ENCODE results near the gene GPBP1.
"Not testable (repeated sequence)": the region's sequence is repeated elsewhere in the genome, so short reads cannot be mapped to it uniquely, and the experiment has no call there.

The GPBP1 gene, protein sequence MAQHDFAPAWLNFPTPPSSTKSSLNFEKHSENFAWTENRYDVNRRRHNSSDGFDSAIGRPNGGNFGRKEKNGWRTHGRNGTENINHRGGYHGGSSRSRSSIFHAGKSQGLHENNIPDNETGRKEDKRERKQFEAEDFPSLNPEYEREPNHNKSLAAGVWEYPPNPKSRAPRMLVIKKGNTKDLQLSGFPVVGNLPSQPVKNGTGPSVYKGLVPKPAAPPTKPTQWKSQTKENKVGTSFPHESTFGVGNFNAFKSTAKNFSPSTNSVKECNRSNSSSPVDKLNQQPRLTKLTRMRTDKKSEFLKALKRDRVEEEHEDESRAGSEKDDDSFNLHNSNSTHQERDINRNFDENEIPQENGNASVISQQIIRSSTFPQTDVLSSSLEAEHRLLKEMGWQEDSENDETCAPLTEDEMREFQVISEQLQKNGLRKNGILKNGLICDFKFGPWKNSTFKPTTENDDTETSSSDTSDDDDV

DNA sequence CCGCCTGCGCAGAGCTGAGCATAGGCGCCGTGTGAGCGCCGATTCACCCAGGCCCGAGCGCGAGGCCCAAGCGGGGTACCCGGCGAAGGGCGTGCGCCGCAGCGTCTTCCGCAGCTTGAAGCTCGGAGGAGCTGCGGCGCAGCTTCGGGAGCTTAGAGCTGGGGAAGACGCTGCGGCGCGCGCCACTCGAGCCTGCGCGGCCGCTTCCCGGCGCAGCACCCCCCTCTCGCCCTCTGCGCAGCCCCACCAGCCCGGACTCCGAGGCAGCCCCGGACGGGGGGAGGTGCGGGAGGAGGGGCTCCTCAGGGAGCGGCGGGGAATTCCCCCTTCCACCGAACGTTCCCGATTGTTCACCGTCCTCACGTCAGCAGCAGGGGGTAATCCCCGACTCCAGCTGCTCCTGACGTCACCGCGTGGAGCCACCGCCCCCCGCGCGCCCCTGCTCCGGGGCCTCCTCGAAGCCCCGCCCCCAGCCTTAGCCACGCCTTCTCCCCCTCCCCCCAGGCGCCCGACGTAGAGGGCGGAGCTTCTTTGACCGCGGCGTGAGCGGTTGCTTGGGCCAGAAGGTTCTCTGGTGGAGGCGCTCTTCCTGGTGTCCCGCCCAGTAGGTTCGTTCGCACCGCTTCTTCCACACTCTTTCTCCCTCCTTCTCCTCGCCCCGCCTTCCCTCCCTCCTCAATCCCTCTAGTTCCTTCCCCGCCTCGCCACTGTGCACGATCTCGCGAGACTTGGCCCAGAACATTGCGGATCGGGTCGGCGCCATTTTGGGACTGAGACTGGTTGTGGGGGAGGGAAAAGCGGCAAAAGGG, at the start of gene GPBP1:
Gene GPBP1, plus strand, starts transcription at position 741 of the 809 bp plus-strand sequence. CDS start 40,072 bp downstream, outside the sequence.
- peak; percentile 95 for DNase-seq

DNA sequence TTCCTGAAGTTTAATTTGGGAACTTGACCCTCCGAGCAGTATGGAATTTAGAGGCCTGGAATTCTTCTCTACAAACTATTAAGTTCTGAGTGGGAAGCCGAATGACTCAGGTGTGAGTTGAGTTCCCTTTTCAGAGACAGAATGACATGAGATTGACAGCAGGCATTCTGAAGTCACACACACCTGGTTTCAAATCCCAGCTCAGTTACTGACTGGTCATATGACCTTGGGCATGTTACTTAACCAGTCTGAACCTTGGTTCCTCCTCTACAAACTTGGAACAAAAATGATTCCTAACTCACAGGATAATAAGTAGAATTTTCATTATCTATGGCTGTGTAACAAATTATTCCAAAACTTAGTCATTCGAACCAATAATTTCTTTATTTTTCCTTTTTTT, 45.5 kb upstream of the GPBP1 start:
- no peak for DNase-seq

DNA sequence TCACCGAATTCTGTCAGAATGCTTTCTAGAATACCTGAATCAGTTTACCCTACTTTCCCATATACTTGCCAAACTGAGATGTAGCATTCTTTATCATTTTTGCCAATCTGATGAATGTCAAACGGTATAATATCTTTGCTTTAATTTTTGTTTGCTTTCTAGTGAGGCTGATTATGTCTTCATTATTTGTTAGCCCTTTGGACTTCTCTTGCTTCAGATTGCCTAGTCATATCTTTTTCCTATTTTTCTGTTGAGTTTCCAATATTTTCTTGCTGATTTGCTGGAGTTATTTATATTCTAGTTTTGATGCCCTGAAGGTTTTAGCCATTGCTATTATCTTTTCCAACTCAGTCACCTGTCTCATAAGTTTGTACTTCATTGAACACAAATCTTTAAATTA, 40.3 kb upstream of the GPBP1 start:
- no peak for DNase-seq

DNA sequence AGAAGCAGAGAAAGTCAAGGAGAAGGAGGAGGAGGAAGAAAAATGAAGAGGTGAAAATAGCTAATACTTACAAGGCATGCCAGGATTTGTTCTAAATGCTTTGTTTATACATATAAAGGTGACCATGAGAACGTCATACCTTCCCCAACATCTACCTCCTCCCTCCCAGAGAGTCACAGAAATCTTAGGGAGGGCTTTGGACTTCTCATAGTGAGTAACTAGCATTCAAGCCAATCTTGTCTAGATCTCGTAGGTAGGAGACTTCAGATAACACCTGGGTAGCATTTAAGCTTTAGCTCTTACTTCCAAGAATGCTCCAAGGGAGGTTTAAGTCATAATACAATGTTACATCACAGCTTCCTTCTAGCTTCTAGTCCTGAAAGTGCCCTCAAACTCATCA, 36.5 kb upstream of the GPBP1 start:
- no peak for DNase-seq

DNA sequence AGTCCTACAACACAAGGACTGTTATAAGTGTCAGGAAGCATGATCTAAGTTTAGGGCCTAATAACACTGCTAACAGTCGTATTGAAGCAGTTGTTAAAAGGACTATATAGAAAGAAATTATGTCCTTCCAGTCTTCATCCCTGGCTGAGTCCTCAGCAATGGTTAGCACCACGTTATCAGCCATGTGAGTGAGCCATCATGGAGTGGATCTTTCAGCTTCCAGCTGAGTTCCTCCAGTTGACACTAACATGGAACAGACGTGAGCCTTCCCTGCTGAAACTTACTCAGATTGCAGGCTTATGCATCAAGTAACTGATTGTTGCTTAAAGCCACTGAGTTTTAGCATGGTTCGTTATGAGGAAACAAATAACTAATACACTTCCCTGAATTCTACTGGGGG, 21.5 kb upstream of the GPBP1 start:
- no peak for DNase-seq

DNA sequence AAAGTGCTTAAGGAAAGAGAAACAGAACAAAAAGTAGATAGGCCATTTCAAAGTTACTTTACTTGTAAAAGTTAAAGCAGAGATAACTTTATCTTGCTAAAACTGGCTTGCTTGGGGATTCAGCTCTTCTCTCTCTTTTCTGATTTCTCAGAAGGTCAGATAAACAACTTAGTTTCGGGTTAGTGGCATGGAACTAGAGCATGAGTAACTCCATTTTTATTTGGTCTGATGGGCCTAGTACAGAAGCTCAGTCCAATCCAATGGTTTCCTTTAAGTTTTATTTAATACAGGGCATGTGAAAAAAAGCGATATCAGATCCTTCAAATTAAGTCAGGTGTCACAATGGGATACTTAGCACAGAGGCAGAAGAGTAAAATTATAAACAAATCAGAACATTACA, 18.8 kb upstream of the GPBP1 start:
- DNase-seq, result no peak

DNA sequence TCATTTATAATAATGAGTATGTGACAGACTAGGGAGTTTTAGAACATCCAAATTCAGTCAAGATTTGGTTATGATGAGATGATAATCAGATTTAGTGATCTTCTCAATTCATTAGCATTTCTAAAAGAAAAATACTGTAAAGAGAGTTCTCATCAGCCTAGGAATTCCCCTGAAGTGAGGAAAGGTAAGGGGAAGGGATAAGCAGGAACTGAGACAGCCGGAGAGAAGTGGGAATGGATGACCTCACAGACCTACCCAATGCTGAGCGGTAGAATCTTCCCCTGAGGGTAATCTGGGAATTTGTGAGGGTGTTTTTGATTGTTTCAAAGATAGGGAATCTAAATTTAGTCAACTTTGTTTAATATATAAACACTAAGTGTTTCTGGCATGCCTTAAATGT, 16.7 kb upstream of the GPBP1 start:
- no peak for DNase-seq

DNA sequence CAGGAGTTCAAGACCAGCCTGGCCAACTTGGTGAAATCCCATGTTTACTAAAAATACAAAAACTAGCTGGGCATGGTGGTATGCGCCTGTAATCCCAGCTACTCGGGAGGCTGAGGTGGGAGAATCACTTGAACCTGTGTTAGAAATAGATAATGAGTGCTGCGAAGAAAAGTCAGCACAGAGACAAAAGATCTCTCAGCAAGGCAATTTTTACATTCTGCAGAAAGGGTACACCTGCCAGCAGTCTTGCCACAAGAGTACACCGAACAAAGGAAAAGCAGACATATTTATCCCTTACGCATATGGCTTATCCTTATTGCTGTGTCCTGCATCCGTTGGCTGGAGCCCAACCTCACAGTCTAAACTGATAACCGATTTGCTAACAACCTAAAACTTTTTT, 16.2 kb upstream of the GPBP1 start:
- no peak for DNase-seq

DNA sequence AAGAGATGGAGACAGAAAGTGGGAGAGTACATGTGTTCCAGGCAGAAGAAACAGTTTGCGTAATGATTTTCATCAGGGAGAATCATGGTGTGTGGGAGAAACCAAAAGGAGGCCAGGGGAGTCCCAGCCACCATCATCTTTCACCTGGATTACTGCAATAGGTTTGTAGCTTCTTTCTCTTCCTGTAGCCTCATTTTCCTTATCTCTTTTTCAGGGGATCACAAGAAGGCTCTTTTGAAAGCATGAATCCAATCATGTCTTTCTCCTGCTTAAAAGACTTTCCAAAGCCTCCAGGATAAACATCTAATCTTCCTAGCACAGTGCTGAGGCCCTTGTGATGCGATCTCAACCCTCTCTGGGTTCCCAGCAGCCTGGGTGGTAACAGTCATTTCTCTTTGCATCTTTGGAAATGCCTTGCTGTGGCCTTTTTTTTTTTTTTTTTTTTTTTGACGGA, 10.3 kb upstream of the GPBP1 start:
- no peak for DNase-seq

DNA sequence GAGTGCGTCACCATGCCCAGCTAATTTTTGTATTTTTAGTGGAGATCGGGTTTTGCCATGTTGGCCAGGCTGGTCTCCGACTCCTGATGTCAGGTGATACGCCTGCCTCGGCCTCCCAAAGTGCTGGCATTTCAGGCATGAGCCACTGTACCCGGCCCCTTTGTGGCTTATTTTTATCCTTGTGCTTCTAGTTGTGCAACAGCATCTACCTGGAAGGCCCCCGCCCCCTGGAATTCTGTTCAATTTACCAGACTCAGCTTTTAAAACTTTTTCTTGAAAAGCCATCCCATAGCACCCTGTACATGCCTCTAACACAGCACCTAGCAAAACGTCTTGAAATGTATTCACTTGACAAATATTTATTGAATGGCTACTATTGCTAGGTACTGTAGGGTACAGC, 9.7 kb upstream of the GPBP1 start:
- no peak for DNase-seq

DNA sequence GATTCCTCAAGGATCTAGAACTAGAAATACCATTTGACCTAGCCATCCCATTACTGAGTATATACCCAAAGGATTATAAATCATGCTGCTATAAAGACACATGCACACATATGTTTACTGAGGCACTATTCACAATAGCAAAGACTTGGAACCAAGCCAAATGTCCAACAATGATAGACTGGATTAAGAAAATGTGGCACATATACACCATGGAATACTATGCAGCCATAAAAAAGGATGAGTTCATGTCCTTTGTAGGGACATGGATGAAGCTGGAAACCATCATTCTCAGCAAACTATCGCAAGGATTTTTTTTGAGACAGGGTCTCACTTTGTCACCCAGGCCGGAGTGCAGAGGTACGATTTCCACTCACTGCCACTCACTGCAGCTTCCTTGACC, 8.7 kb upstream of the GPBP1 start:
- not testable (repeated sequence) for DNase-seq

DNA sequence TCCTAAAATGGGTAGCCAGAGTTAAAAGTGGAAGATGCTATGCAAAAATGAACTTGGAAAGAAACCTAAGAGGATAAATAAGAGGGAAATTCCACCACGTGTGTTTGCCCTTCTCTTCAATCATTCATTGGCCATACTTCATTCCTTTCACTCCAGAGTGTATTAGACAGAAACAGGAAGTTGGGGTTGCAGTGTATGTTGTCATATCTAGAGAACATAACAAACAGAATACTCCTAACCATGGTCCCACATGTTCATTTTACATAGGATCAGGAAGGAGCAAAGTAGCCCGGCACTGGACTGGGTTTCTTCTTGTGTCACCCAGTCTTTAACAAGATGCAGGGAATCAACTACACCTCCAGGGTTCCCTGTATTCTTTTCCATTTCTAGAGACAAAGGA, 7.6 kb upstream of the GPBP1 start:
- DNase-seq, result no peak

DNA sequence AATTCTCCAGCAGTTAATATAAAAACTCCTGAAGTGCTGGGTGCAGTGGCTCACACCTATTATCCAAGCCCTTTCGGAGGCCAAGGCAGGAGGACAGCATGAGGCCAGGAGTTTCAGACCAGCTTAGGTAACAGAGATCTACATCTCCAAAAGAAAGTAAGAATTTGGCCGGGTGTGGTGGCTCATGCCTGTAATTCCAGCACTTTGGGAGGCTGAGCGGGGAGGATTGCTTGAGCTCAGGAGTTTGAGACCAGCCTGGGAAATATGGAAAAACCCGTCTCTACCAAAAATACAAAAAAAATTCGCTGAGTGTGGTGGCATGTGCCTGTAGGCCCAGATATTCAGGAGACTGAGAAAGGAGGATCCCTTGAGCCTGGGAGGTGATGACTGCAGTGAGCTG, 6.7 kb upstream of the GPBP1 start:
- no peak for DNase-seq

DNA sequence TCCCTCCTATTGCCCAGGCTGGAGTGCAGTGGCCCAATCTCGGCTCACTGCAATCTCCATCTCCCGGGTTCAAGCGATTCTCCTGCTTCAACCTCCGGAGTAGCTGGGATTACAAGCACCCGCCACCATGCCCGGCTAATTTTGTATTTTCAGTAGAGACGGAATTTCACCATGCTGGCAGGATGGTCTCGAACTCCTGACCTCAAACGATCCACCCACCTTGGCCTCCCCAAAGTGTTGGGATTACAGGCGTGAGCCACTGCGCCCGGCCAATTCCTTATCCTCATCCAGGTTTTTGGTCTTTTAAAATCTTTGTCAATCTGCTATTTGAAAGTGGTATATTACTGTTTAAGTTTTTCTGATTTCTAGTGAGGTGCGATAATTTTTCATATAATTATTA, 3.7 kb upstream of the GPBP1 start:
- DNase-seq, result not testable (repeated sequence)

DNA sequence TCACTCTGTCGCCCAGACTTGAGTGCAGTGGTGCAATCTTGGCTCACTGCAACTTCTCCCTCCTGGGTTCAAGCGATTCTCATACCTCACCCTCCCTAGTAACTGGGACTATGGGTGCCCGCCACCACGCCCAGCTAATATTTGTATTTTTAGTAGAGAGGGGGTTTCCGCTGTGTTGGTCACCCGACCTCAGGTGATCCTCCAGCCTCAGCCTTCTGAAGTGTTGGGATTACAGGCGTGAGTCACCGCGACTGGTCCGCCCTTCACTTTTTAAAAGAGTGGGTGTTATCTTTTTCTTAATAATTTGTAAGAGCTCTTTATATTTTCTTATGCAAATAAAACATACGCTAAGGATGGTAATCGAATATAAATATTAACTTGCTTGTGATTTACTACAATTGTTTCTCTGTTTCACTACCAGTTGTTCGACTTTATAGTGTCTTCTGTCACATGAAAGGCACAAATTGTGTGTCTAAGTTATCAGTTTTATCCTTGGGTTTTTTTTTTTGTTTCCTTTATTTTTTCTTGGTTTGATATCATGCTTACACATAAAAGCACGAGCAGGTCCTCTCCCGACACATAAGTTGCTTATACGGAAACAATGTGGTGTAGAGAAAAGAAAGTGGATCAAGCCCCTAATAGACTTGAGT, 1.9 kb upstream of the GPBP1 start:
- DNase-seq, result no peak

DNA sequence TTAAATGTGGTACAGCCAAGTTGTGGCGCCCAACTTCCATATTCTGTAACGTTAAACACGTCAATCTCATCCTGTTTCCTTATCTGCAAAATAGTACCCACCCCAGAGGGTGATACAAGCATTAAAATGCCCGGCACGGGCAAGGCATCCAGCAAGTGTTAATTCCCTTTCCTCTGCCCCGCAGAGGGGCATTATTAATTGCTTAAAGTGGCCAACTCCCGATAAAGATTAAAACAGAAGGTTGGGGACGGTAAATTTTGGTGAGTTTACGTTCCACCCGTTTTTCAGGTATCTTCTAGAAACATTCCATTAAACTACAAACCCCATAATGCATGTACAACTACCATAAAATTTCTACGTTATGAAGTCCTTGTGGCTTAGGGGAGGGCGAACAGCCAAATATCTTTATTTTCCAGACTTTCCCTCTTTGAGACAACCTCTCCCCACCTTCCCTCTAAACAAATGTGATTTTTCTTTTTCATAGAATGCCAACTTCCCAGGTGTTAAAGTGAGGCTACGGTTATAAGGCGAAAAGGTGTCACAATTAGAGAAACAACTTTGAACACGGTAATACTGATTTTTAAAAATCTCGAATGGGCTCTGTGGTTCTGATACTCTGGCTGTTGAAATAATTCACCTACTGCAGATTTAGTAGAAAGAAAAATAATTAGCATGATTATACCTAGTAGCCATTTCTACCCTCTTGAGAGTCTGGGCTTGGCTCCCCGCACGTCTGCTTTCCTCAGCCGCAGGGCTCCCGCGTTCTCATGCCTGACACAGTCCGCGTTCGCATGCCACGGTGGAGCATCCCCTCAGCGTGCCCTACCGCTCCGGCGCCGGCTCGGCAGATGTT, 1.2 kb upstream of the GPBP1 start:
- DNase-seq, result peak; percentile 70

DNA sequence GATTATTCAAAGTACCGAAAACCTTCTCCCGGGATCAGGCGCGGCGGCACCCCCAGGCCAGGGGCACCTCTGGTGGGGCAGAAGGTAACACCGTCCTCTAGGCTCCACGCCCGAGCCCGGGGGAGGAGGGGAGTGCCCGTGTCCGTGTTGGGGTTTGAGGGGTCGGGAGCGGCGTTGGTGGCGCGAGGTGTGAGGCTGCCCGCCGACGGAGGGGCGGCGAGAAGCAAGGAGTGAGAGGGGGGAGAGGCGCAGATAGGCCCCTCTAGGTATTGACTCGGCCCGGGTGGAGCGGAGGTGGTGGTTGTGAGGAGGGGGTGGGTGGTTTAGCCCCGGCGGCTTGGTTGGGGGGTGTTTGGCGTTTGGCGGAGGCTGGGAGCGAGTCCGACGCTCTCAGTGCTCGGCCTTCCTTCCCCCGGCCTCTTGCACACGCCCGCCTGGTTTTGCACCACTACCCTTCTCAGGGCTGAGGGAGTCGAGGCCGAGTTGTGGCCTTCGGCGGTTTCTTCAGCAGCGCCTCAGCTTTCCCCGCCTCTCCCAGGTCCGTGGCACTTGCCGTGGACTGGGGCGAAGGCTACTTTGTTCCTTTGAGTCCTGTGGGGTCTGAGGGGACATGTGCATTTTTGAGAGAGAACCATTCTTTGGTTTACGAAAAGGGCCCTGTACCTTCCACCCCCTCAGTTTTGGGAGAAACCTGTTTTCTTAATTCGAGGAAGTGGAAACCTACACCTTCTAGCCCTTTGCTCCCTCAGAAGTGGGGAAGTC, 450 bp downstream of the GPBP1 start:
- peak; percentile 61 for DNase-seq

DNA sequence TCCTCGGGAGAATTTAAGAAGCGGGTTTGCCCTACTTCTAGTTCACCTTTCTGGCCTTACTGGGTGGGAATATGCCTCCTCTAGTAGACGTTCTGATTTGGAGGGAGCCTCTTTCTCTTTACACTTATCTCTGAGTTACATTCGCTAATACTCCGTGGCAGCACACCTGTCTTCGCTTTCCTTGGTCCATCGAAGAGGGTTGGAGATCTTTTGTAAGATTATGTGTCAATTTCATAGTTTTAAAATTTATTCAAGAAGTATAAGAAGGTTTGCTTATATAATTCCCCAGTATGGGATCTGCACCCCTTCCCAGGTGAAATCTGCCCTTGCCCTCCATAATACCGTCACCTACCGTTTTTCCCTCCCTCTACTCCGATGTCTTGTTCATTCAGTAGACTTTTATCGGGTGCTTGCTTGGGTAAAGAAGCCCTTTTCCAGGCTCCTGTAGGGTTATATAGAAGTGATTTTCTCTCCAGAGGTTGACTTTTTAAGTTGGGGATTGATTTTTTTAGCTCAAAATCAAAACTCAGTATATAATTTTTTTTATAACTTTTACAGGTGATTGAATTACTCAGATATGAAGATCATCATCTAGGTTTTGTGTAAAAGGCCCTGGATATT, 1.1 kb downstream of the GPBP1 start:
- peak; percentile 43 for DNase-seq

DNA sequence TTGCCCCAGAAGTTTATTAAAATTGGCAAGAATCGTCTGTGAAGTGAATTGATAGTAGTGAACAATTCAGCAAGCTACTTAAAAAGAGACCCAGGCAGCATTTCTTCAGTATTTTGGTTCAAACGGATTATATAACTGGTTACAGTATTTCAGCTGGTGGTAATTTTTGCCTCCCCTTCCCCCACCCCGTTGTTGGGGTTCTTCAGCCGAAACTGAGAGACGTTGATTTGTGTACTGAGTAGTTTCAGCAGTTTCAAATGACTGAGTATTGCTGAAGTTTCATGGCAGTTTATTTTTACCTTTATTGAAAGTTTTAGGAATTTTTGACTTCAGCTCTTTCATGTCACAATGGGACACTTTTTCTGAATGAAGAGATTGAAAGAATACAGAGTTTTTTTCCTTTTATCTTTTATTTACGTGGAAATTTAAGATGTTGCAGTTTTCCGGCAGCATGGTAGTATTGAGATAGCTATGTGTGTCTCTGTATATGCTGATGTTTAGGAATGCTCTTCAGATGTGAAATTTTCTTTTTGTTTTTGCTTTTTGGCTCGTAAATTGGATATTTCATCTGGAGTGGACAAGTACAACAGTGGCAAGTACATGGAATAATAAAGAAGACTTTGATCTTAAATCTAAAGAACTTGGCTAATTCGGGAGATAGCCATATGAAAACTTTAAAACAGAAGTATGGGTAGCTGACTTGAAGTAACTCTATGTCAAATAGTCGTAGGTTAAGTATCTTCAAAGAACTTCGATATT, 1.9 kb downstream of the GPBP1 start:
- DNase-seq, result no peak

DNA sequence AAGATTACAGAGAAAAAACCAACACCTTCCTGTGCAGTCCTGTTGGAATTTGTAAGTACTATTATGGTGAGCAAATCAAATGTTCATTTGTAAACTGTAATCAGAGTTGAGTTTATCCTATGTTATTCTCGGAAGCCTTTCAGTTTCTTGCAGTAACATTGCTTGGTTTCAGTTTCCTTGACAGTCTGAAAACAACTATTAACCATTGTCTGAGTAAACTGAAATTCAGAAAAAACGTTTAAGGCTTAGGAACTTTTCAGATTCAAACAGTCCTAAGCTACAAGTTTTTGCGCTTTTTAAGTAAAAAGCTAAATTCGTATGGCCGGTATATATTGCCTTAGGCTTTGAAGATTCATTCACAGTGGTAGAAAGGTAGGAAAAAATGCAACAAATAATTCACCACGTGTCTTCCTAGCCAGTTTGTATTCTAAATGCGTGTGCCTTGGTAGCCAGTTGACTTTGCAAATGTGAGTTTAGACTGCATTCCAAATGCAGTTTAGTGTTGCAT, 2.5 kb downstream of the GPBP1 start:
- no peak for DNase-seq

All from NCI-H748 treated with DMSO at 0.1 percent for 48 hours (cell line).